KBM-7 (cell line): ENCODE results near the gene ELFN2.
"Not testable (repeated sequence)": the region's sequence is repeated elsewhere in the genome, so short reads cannot be mapped to it uniquely, and the experiment has no call there.

Experiments
- DNase-seq: peaks from one replicate; pipeline ENCODE4 v3.0.0-alpha.2; 2015
- in situ Hi-C: fragments of 300-500 bp; cut with MboI; formaldehyde crosslinking; loops from 2 replicates; pipeline ENCODE4 v1.14.3; 2020; ENCODE audit warnings: low sequenced_read_pairs, low pct_unique_long_range_greater_than_20kb, mixed read lengths

ELFN2 gene

GRCh38 chr22:37399457-37399856, 27.8 kb downstream of the ELFN2 start:
- DNase-seq, in situ Hi-C loops: not testable (repeated sequence)

- in situ Hi-C loops = no loop called here
- DNase-seq = no peak
Observed at GRCh38 chr22:37397226-37397625, 30.1 kb downstream of the ELFN2 start.

DNA sequence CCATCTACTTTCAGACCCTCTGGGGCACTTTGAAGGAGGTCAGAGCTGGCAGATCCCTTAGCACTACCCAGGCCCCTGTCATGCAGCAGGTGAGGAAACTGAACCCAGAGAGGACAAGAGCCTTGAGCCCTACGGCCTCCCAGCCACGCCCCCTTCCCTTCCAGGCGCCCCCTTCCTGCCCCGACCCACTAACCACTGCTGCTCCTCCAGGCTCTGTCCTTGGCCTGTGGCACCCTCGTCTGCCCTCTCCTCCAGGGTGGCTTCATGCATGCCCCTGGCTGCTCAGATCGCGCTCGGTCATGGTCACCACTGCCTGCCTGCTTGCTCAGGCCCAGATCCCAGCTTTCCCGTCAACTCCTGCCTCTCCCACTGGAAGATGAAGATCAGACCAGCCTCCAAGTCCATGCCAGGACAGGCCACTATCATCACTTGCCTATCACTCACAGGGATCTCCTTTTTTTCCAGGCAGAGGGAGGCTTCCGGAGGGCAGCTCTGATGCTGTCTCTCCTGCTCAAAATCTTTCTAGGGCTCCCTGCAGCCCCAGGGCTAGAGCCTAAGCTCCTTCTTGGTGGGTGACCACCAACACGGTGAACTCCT, 30.7 kb downstream of the ELFN2 start:
- no peak for DNase-seq
- in situ Hi-C loops = no loop called here

GRCh38 chr22:37394341-37394740, 32.9 kb downstream of the ELFN2 start:
- DNase-seq = no peak
- in situ Hi-C loops = no loop called here

DNA sequence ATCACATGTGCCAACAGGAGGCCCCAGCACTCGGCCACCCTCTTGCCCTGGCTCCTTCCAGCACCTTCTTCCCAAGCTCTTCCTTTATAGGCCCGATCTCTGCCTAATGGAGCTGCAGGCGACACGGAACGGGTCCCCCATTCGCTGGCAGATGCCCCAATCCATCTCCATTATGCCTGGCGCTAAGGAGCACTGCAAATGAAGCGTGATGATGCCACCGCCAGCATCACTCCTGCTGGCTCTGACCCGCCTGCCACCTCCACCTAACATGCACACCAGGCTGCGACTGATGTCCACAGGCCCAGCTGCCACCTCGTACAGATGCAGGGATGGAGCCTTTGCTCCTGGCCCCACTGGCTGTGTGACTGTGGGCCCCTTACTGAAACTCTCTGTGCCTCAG, 33.5 kb downstream of the ELFN2 start:
- DNase-seq = no peak
- in situ Hi-C loops = no loop called here

DNA sequence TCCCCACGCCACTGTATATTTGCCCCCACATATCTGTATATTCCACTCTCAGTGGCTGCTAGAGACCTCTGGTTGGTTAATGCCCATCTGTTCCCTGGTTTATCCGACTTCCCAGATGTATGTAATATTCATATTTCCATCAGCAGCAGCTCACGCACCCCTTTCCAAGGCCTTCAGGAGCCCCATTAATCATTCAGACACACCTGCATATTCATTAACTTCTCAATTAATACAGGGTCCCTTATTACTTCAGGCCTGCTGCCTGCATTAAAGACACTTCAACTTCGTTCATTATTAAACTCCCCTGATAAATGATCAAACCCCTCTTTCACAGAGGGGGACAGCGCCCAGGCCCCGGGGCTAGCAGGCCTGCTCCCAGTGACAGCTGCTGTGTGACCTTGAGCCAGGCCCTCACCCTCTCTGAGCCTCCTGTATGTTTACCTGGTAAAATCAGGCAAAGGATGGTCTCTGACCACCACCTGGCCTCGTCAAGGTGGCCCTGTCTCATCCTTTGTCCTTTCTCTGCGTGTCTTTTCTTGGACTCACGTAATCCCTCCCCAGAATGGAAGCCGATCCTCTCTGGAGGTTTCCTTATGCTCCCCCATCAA, 34.5 kb downstream of the ELFN2 start:
- no peak for DNase-seq
- in situ Hi-C loops = no loop called here

DNA sequence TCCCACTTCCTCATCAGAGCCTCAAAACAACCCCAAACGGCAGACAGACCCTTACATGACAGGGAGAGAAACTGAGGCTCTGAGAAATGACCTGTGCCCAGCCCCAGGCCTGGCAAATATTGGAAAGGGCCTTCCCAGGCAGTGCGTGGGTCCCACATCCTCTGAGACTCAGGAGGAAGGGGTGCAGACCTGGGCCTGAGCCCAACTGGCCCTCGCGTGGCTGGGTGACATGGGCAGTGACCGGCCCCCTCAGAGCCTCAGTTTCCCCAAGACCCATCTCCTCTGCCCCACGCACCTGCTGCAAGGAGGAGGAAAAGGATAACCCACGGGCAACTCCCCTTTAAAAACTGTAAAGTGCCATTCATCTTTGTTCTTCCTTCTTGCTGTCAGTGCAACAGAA, 35.6 kb downstream of the ELFN2 start:
- in situ Hi-C loops = no loop called here

DNA sequence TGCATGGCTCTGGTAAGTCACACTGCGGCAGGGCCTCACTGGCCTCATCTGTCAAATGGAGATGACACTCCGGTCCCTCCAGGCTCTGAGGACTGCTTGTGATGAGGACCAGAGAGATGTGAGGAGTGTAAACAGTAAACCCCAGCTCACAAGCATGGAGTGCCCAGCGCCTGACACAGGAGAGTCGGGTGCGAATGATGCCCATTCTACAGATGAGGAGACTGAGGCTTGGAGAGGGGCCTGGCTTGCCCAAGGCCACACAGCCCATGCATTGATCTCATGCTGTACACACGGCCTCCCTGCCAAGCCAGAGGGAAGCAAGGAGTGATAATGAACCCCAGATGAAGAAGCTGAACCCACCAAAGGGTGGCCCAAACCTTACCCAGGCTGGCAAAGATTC, 37.2 kb downstream of the ELFN2 start:
- in situ Hi-C loops = no loop called here
- no peak for DNase-seq

More for the DNA sequence above, 35.6 kb downstream of the ELFN2 start:
- no peak for DNase-seq

DNA sequence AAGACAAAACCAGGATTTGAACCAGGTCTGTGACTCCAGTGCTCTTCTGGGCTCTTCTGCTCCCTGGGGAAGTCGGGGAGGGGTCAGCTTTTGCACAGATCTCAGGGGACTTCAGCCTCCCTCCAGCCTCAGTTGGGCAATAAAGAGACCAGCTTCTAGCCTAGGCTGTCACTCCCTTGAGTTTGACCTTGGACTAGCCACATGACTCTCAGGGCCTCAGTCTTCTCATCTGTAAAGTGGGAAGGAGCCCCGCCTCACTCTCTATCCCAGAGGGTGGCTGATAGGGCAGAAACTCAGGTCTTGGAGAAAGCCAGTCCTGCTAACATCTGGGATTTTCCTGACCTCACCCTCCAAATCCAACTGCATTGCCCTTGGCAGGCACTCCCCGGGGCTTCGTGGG, 38.7 kb downstream of the ELFN2 start:
- DNase-seq = no peak
- in situ Hi-C loops = no loop called here

GRCh38 chr22:37387793-37388192, 39.5 kb downstream of the ELFN2 start:
- in situ Hi-C loops = no loop called here
- no peak for DNase-seq

GRCh38 chr22:37386441-37386840, 40.8 kb downstream of the ELFN2 start:
- DNase-seq = no peak

GRCh38 chr22:37384691-37385090, 42.6 kb downstream of the ELFN2 start:
- no peak for DNase-seq
- in situ Hi-C loops = no loop called here

More at GRCh38 chr22:37386441-37386840, 40.8 kb downstream of the ELFN2 start:
- in situ Hi-C loops = no loop called here

DNA sequence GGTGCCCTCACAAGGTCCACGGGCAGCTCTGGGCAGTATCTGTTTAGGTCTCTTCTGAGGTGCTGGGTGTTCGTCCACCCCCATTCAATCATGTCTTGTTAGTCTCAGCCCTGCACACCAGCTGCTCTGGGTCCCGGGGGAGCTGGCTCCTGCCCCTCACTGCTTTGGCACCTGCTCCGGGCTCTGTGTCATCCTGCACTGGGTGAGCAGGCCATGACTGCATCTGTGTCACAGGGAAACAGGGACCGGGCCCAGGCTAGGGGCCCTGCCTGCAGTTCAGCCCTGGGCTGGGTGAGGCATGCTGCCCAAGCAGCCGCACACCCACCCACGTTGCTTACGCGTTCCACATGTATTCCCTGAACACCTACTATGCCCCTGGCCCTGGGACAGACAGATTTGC, 43.9 kb downstream of the ELFN2 start:
- DNase-seq = no peak
- in situ Hi-C loops = no loop called here

DNA sequence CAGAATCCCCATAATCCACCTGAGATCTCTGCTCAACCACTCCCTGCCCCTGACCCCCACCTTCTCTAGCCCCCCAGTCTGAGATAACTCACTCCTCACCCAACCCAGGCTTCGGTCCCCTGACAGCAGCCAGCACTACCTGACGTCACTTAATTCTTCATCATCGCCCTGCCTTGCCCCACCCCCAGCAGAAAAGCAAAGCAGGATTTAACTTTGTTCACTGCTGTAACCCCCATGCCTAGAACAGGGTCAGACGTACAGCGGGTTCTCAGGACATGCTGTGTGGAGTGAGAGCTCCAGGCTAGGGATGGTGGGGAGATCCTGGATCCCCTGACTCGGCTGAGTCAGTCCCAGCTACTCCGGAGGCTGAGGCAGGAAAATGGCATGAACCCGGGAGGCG, 45.8 kb downstream of the ELFN2 start:
- in situ Hi-C loops = no loop called here
- DNase-seq = no peak

DNA sequence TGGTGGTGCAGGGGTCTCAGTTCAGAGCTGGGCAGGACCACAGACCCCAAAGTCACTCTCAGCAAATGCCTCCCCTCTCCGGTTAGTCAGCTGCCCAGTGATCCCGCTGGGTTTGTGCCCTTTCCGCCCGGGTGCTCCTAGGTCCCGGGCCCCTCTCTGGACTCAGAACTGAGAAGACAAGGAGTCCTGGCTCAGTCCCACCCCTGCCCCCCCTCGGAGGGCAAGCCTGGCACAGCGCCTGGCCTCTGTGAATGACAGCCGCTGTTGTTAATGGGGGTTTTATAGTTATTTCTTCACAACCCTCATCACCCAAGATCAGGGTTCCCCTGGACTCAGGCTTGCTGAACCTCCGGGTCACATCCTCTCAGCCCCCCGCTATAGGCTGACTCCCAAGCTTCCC, 47.6 kb downstream of the ELFN2 start:
- DNase-seq = no peak
- in situ Hi-C loops = no loop called here

DNA sequence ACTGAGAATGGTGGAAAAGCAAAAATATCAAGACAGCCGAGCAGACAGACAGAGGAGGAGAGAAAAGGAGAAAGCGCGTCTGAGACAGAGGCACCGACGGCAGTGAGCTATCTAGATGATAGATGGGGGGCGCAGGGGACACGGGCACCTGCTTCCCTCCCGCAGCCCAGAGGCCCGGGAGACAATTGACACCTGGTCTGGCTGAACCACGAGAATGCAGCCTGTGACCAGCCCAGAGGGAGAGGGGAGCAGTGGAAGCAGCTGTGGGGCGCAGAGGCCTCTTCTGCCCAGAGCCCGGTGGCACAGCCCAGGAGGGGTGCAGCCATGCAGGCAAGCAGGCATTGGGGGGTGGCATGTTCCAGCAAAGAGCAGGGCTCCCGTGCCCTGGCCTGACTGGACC, 48.2 kb downstream of the ELFN2 start:
- in situ Hi-C loops = no loop called here
- no peak for DNase-seq

DNA sequence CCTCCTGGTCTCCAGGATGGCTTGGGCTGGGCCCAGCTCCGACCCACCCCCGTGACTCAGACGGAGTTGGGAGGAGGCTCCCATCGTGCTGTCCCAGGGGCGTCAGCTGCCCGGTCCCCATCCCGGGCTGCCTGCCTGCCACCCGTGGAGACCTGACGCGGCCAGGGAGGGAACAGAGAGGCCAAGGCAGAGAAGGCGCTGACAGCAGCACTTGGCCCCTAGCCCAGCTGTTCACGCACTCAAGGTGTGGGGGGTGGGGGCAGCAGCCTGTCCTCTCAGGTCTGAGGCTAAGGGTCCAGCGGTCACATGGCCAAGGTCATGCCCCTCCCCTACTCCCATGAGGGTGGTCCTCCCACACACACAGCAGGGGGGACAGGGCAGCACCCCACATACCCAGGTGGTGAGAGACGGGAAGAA, 48.6 kb downstream of the ELFN2 start:
- in situ Hi-C loops = no loop called here
- DNase-seq = no peak

- in situ Hi-C loops = no loop called here
- DNase-seq = no peak
Observed at GRCh38 chr22:37377927-37378326, 49.4 kb downstream of the ELFN2 start.

DNA sequence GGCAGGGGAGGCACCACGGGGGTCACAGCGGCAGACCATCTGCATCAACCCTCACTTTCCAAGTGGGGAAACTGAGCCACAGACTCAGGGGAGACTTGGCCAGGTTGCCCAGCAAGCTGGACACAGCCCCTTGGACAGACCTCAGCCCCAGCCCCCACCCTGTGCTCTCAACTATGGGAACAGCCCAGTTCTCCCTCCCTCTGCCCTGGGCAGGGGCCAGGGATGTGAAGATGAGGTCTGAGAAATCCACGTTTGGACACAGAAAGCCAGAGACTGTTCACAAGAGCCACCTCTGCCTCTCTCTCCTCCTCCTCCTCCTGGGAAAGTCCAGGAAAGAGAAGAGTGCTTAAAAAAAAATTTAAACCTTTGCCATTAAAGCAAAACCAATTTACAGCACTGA, 50.1 kb downstream of the ELFN2 start:
- in situ Hi-C loops = no loop called here
- no peak for DNase-seq

GRCh38 chr22:37376643-37377042, 50.6 kb downstream of the ELFN2 start:
- in situ Hi-C loops = no loop called here
- DNase-seq = no peak

GRCh38 chr22:37375801-37376200, 51.5 kb downstream of the ELFN2 start:
- in situ Hi-C loops = no loop called here
- DNase-seq = no peak
